Forelimb muscle (tissue), 1 donor: ENCODE measurements around the gene SIGLEC7. TPM values are rescaled to one million over a fixed set of nuclear protein-coding genes. Genes with fewer than 3 reads are reported as not detected.

Source experiments
- DNase-seq: peaks from one replicate; pipeline ENCODE4 v3.0.0-alpha.2; 2013; ENCODE audit warnings: low read depth
- polyA plus RNA-seq: library from polyadenylated mRNA; unstranded; fragments of 120-200 nt; gene quantifications from one replicate; pipeline ENCODE4 v1.2.1, GENCODE V29; 2013; ENCODE audit not compliant: insufficient read length

The SIGLEC7 gene
- polyA plus RNA-seq, 1 donor = 0.37 TPM

GRCh38 chr19:51116736-51117286 is 25.3 kb upstream of the SIGLEC7 start:
- DNase-seq = no peak

- DNase-seq = no peak
These were observed 23.0 kb upstream of the SIGLEC7 start for GRCh38 chr19:51119101-51119500.

- DNase-seq = no peak
These were observed 22.5 kb upstream of the SIGLEC7 start for GRCh38 chr19:51119611-51120010.

GRCh38 chr19:51120160-51120559 is 21.9 kb upstream of the SIGLEC7 start:
- no peak for DNase-seq

- no peak for DNase-seq
These were observed 20.8 kb upstream of the SIGLEC7 start for GRCh38 chr19:51121257-51121656.

- no peak for DNase-seq
These were observed 19.8 kb upstream of the SIGLEC7 start for GRCh38 chr19:51122112-51122981.

- no peak for DNase-seq
These were observed 18.7 kb upstream of the SIGLEC7 start for GRCh38 chr19:51123381-51123800.

GRCh38 chr19:51123802-51124201 is 18.3 kb upstream of the SIGLEC7 start:
- DNase-seq = no peak

GRCh38 chr19:51124216-51124615 is 17.9 kb upstream of the SIGLEC7 start:
- no peak for DNase-seq

GRCh38 chr19:51124729-51125128 is 17.4 kb upstream of the SIGLEC7 start, which contains the start of gene SIGLEC9:
Gene SIGLEC9 (plus strand): TSS chr19:51124906. CDS start chr19:51124975, 69 bp downstream.
- DNase-seq = no peak

GRCh38 chr19:51125421-51126075 is 16.6 kb upstream of the SIGLEC7 start:
- DNase-seq = no peak

- no peak for DNase-seq
These were observed 15.1 kb upstream of the SIGLEC7 start for GRCh38 chr19:51127032-51127431.

- DNase-seq = no peak
These were observed 14.3 kb upstream of the SIGLEC7 start for GRCh38 chr19:51127755-51128154.

GRCh38 chr19:51128227-51128626 is 13.9 kb upstream of the SIGLEC7 start:
- no peak for DNase-seq

GRCh38 chr19:51129716-51130115 is 12.4 kb upstream of the SIGLEC7 start:
- DNase-seq = no peak

- no peak for DNase-seq
These were observed 10.1 kb upstream of the SIGLEC7 start for GRCh38 chr19:51131780-51132680.

GRCh38 chr19:51135004-51135403 is 7.1 kb upstream of the SIGLEC7 start:
- no peak for DNase-seq

- no peak for DNase-seq
These were observed 5.9 kb upstream of the SIGLEC7 start for GRCh38 chr19:51135986-51136762.

GRCh38 chr19:51136851-51137551 is 5.1 kb upstream of the SIGLEC7 start:
- no peak for DNase-seq

GRCh38 chr19:51137792-51138425 is 4.2 kb upstream of the SIGLEC7 start:
- DNase-seq = no peak
